8988T (cell line): ENCODE data around the gene SMLR1.
A peak's percentile ranks its signal among the peaks of the same experiment; 100 is the strongest.

Experiments
- DNase-seq: peaks from one replicate; pipeline ENCODE4 v3.0.0; 2011

SMLR1 gene

GRCh38 chr6:130853555-130854183, 26.5 kb downstream of the SMLR1 start:
- DNase-seq: no peak

- DNase-seq: no peak
Observed at GRCh38 chr6:130858054-130858453, 30.8 kb downstream of the SMLR1 start.

- no peak for DNase-seq
Observed at GRCh38 chr6:130858498-130859160, 31.4 kb downstream of the SMLR1 start.

- DNase-seq: no peak
Observed at GRCh38 chr6:130859161-130859867, 32.1 kb downstream of the SMLR1 start.

DNA sequence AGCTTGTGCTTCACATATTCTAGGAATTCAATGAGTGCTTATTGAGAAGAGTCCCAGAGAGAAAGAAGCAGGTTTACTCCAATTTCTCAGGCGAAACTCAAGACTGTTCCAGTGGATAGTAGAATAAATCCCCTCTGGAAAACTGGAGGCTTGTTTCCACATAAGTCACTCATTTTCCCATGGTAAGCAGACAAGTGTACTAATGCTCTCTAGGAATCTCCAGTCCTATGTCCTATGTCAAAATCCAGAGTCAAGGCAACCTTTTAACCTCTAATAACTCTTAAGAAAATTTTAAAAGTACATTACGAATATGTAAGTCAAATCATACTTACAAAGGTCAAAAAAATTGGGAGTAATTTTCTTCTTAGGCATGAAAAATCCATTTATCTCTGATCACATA, 35.2 kb downstream of the SMLR1 start:
- no peak for DNase-seq

DNA sequence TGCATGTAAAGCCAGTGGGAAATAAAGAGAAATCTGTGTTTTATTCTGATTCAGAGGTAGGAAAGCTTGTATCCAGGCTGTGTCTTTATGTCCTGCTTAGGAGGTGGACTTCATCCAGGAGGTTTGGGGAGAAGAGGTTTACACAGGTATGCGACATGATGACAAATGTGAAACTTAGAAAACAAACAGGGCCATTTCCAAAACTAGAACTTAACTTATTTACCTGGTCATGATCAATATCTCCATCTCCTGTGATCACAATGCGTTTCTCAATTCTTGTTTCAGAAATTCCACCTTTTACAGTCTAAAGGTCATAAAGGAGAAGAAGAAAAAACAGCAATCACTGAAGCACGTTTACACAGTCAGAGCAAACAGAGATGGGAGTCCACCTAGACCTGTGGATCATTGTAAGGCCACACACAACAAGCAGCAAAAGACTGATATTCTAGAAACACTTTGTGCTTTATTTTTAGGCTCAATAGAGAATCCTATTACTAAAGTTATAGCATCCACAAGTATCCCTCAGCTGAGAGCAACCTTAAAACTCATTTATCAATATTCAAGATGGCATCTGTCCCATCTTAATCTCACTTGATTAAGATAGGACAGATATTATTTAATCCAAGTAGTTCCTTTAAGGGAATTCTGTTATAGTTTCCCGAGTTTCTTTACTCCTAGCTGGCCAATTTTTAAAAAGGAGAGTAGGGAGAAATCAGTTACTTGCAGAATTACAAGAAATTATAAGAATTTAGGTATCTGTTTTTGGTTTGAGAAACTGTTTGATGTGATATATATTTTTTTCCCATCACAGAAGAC, 36.4 kb downstream of the SMLR1 start:
- no peak for DNase-seq

DNA sequence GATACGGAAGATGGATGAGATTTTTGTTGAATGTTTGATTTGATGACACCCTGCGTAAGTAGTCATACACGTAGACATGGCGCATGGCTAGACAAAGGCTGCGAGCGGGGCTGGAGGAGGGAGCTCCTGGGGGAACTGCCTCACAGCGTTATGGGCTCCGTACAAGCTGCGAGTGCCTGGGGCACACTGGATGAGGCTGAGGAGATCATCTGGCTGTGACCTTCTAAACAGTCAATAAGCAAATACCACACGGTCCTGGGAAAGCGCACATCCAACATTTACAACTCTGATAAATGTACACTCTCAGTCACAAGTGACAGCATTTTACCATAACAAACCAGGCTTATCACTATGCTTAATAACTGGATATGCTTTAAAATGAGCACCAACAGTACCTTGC, 37.1 kb downstream of the SMLR1 start:
- no peak for DNase-seq

- DNase-seq: no peak
Observed at GRCh38 chr6:130865793-130866192, 38.6 kb downstream of the SMLR1 start.

DNA sequence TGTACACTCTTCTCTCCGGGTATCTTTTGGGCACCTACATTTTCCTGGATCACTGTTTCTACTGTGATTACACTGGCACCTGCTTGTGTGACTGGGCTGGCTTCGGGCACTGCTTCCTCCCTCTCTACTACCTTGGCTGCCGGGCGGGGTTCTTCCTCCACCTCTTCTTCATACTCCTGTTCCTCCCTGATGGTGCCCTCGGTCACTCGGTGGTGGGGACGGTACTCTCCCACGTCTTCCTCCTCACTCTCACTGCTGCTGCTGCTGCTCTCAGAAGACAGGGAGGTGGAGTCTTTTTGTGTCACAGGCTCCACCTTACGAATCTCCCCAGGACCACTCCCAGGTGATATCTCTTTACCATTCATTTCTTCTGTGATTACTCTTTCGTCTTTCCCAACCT, 42.5 kb downstream of the SMLR1 start:
- no peak for DNase-seq

DNA sequence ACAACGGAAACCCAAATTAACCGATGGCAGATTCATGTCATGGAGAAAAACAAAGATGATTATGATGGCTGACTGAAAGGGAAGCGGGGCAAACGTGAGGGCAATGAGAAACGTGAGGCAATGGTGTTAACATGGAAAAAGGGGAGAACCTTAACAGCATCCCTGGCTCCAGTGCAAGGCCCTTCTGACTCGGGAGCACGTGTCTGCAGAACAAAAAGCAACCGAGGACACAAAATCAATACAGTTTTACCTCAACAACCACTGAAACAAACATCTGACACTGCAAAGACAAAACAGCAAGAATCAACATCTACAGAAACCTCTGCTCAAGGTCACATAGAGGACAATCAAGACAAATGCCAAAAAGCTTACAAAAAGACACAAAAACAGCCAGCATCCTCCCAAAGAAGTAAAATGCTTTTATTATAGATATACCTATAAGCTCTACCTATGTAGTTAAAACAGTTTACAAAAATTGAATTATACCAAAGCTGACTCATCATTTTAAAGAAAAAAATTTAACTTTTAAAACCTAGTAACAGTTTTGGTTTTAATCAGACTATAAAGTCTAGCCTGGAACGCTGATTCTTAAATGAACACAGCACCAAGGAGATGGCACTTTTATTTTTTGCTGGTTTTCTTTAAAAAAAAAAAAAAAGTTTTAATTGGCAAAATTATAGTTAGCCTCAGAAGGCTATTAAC, 43.1 kb downstream of the SMLR1 start:
- no peak for DNase-seq

DNA sequence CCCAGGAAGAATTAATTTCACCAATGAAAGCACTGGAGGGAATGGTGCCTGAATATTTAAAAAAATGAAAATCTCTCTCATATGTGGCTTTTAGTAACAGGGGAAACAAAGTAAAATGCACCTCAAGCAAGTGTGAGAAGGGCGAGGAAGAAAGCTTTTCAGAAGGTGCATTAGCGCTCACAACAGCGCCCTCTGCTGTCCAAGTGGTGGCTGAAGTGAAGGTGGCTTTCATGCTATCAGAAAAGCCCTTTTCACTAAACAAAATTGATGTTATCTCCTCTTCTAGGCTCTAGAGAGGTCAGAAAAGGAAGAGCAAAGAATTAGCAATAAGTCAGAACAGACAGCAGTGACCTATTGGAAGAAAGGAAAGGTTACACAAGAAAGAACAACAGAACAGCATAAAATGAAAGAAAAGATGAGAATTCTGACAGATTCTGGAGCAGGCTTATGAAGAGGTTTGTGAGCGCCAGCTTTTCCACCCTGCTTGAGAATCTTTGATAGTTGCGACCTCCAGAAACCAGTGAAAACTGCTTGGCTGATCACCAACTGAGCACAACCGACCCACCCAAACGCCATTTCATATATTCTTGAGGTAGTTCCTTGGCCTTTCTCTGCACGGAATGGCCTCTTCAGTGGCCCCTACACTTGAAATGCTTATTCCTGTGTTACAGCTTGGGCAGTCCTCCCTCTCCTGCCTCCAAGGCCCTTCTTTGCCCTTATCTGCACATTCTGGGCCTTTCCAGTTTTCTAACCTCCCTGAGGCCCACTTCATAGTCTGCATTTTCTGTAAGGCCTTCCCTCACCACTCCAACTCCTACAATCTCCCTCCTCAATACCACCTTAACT, 45.3 kb downstream of the SMLR1 start:
- no peak for DNase-seq

- DNase-seq: no peak
Observed at GRCh38 chr6:130873746-130874145, 46.5 kb downstream of the SMLR1 start.

GRCh38 chr6:130879826-130880225, 52.6 kb downstream of the SMLR1 start:
- DNase-seq: no peak

DNA sequence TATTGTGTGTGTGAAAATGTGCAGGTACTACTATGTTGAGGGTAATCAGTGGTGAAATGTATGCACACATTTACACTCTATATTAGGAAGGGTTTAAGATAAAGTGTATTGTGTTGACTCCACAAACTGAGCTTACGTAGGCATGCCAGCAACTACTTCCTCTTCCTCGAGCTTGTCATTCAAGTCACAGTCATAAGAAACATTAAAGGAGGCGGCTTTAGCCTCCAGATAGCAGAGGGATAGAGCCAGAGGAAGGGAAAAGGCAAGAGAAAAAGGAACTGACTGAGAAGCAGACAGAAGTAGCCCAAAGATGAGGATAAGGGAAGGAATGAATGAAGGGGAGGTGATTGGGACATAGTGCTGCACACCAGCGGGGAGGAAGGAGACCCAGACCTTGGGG, 55.2 kb downstream of the SMLR1 start:
- no peak for DNase-seq

GRCh38 chr6:130885392-130886192, 58.4 kb downstream of the SMLR1 start:
- DNase-seq: peak; percentile 18
